Esophagus mucosa (tissue), 1 donor: ENCODE results near the gene SYNGR3. TPM values are rescaled to one million over a fixed set of nuclear protein-coding genes. Genes with fewer than 3 reads are reported as not detected.
A peak's percentile ranks its signal among the peaks of the same experiment; 100 is the strongest.

ENCODE experiments used
- ATAC-seq: fragments of 200-7000 bp; cut with Tn5 transposase; one replicate; pipeline ENCODE4 v1.9.1; 2020
- total RNA-seq: library from RNA; stranded (reverse); gene quantifications from one replicate; pipeline ENCODE4 v1.2.4, GENCODE V29; 2023
- donor health status: DM: yes; HTN: yes; CAD: no.

The SYNGR3 gene
- total RNA-seq, 1 donor from 2014 or later = 0.16 TPM

DNA sequence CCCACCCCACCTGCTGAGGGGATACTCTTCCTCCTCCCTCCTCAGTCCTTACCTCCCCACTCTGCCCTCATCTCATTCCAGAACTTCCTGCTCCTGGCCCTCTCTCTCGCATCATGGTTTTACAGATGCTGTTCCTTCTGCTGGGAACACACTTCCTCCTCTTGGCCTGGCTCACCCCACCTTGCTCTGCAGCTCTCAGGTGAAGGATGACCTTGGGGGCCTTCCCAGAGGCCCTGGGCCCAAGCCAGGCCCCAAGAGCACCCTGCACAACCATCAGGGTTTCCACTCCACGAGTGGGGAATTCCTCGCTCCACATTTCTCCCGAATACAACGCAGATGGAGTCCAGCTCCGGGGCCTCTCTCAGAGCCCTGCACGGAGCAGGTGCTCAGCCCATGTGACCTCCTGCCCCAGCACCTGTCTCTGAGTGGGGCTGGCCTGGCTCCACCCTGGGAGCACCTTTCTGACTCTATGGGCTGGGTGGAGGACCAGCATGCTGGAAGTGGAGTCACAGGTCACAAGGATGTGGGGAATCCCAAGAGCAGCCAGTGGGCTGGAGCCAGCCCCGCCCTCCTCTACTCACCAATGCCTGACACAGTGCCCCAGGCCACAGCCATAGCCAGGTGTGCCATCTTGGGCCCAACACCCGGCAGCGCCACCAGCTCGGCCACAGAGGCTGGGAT lies 53.4 kb downstream of the SYNGR3 start:
- ATAC-seq = peak; percentile 65

Other genes with a start within 250 kb of the SYNGR3 start
- gene NME3, start 218.4 kb upstream of the SYNGR3 start, total RNA-seq = 29.6 TPM
- gene EME2, start 217.2 kb upstream of the SYNGR3 start, total RNA-seq = 13.0 TPM
- gene MRPS34, start 216.8 kb upstream of the SYNGR3 start, total RNA-seq = 98.6 TPM
- 23.5 TPM for gene SPSB3, start 207.4 kb upstream of the SYNGR3 start, total RNA-seq
- 45.6 TPM for gene NUBP2, start 207.0 kb upstream of the SYNGR3 start, total RNA-seq
- gene IGFALS, start 196.3 kb upstream of the SYNGR3 start, total RNA-seq = not detected
- gene HAGH, start 163.1 kb upstream of the SYNGR3 start, total RNA-seq = 16.9 TPM
- gene FAHD1, start 162.8 kb upstream of the SYNGR3 start, total RNA-seq = 28.1 TPM
- not detected for gene MEIOB, start 117.8 kb upstream of the SYNGR3 start, total RNA-seq
- 1.4 TPM for gene HS3ST6, start 71.6 kb upstream of the SYNGR3 start, total RNA-seq
- 44.0 TPM for gene MSRB1, start 46.8 kb upstream of the SYNGR3 start, total RNA-seq
- 0.12 TPM for gene RPL3L, start 35.3 kb upstream of the SYNGR3 start, total RNA-seq
- 115 TPM for gene NDUFB10, start 30.4 kb upstream of the SYNGR3 start, total RNA-seq
- 3,204 TPM for gene RPS2, start 25.1 kb upstream of the SYNGR3 start, total RNA-seq
- not detected for gene RNF151, start 23.1 kb upstream of the SYNGR3 start, total RNA-seq
- 31.5 TPM for gene TBL3, start 17.9 kb upstream of the SYNGR3 start, total RNA-seq
- gene NOXO1, start 8.5 kb upstream of the SYNGR3 start, total RNA-seq = 4.6 TPM
- gene GFER, start 5.8 kb upstream of the SYNGR3 start, total RNA-seq = 17.0 TPM
- gene ZNF598, start 19.9 kb downstream of the SYNGR3 start, total RNA-seq = 41.0 TPM
- 0.80 TPM for gene NPW, start 29.8 kb downstream of the SYNGR3 start, total RNA-seq
- 21.6 TPM for gene NHERF2, start 36.9 kb downstream of the SYNGR3 start, total RNA-seq
- 15.8 TPM for gene NTHL1, start 57.9 kb downstream of the SYNGR3 start, total RNA-seq
- 49.5 TPM for gene TSC2, start 58.0 kb downstream of the SYNGR3 start, total RNA-seq
- gene PKD1, start 145.9 kb downstream of the SYNGR3 start, total RNA-seq = 34.8 TPM
- gene RAB26, start 158.7 kb downstream of the SYNGR3 start, total RNA-seq = 6.0 TPM
- 96.6 TPM for gene TRAF7, start 165.8 kb downstream of the SYNGR3 start, total RNA-seq
- 0.08 TPM for gene CASKIN1, start 206.6 kb downstream of the SYNGR3 start, total RNA-seq
- gene MLST8, start 215.5 kb downstream of the SYNGR3 start, total RNA-seq = 28.5 TPM
- gene BRICD5, start 220.9 kb downstream of the SYNGR3 start, total RNA-seq = 0.36 TPM
- gene PGP, start 224.9 kb downstream of the SYNGR3 start, total RNA-seq = 6.6 TPM
- 10.7 TPM for gene E4F1, start 233.6 kb downstream of the SYNGR3 start, total RNA-seq
- gene DNASE1L2, start 246.5 kb downstream of the SYNGR3 start, total RNA-seq = 0.12 TPM